Thyroid gland (tissue), 4 donors: ENCODE measurements around the gene MVB12B.

Experiments used
- CTCF ChIP-seq, 6 experiments: fragments of 200-600 bp in 3 of 6; fragments of 450-650 bp in 3 of 6; sonication (generic) in 3 of 6; IDR thresholded peaks; one replicate each; pipeline ENCODE4 v1.5.1; 2016 to 2019; ENCODE audit warnings: antibody characterized with exemption in 6 of 6, mild to moderate bottlenecking in 2 of 6, inconsistent platforms in 1 of 6, moderate library complexity in 1 of 6
- POLR2A ChIP-seq, 2 donors: fragments of 450-650 bp; IDR thresholded peaks; one replicate each; pipeline ENCODE4 v1.6.1; 2017; ENCODE audit warnings: antibody characterized with exemption in 2 of 2, mild to moderate bottlenecking in 2 of 2, moderate library complexity in 1 of 2

GRCh38 chr9:126399789-126400188 lies 73.2 kb downstream of the MVB12B start:
- TF ChIP-seq POLR2A (IDR thresholded peaks at IDR 0.05) = no peak
- TF ChIP-seq CTCF (IDR thresholded peaks at IDR 0.05) = no peak
